BLaER1 (cell line): Measurements from ENCODE around the gene DENND1A.

ENCODE experiments used
- H3K27ac ChIP-seq: shearing (Covaris generic); formaldehyde crosslinking; 2 replicates; pipeline ENCODE4 v1.8.1; 2022
- H3K27me3 ChIP-seq: shearing (Covaris generic); formaldehyde crosslinking; 2 replicates; pipeline ENCODE4 v1.8.1; 2022
- H3K36me3 ChIP-seq: shearing (Covaris generic); formaldehyde crosslinking; 2 replicates; pipeline ENCODE4 v1.8.1; 2022
- H3K4me1 ChIP-seq: shearing (Covaris generic); formaldehyde crosslinking; 2 replicates; pipeline ENCODE4 v1.8.1; 2022
- H3K4me2 ChIP-seq: shearing (Covaris generic); formaldehyde crosslinking; 2 replicates; pipeline ENCODE4 v1.8.1; 2022
- H3K4me3 ChIP-seq: shearing (Covaris generic); formaldehyde crosslinking; 2 replicates; pipeline ENCODE4 v1.8.1; 2022
- H3K9ac ChIP-seq: shearing (Covaris generic); formaldehyde crosslinking; 2 replicates; pipeline ENCODE4 v1.8.1; 2022
- H3K9me3 ChIP-seq: shearing (Covaris generic); formaldehyde crosslinking; 2 replicates; pipeline ENCODE4 v1.8.1; 2022
- H4K20me1 ChIP-seq: shearing (Covaris generic); formaldehyde crosslinking; 2 replicates; pipeline ENCODE4 v1.8.1; 2022
- Cebpa-rat ChIP-seq: shearing (Covaris generic); IDR thresholded peaks from 2 replicates; pipeline ENCODE4 v1.8.1; 2022

Gene DENND1A

GRCh38 chr9:123933440-123934212, 3.7 kb upstream of the DENND1A start:
- no peak overlapping the region for H3K9ac ChIP-seq
- TF ChIP-seq Cebpa-rat = no peak
- H3K4me1 ChIP-seq = peaks cover 22% of the 10 kb centered on the region
- H3K27ac ChIP-seq = no peak overlapping the region
- no peaks in the 10 kb centered on the region for H3K27me3 ChIP-seq
- H3K4me2 ChIP-seq = no peak overlapping the region
- H3K9me3 ChIP-seq = peaks cover 17% of the 10 kb centered on the region; the same call in 1 of the 2 replicates
- no peaks in the 10 kb centered on the region for H3K36me3 ChIP-seq
- no peak overlapping the region for H3K4me3 ChIP-seq
- H4K20me1 ChIP-seq = peaks cover 3% of the 10 kb centered on the region; the same call in 1 of the 2 replicates

- Histone ChIP-seq H3K27ac (peak overlapping the region; percentile 88), H3K9me3 (peaks cover 9% of the 10 kb centered on the region), H3K9ac (peak overlapping the region; percentile 86), H3K27me3 (no peaks in the 10 kb centered on the region), H4K20me1 (peaks cover 39% of the 10 kb centered on the region), H3K4me1 (peaks cover 56% of the 10 kb centered on the region), H3K4me2 (peak overlapping the region; percentile 96), H3K4me3 (peak overlapping the region; percentile 90), H3K36me3 (no peaks in the 10 kb centered on the region)
- no peak for TF ChIP-seq Cebpa-rat
Observed at GRCh38 chr9:123929177-123929869, 603 bp downstream of the DENND1A start.

GRCh38 chr9:123928533-123929176, 1.3 kb downstream of the DENND1A start:
- H4K20me1 ChIP-seq = peaks cover 39% of the 10 kb centered on the region
- H3K4me1 ChIP-seq = peaks cover 56% of the 10 kb centered on the region
- H3K4me2 ChIP-seq = peak overlapping the region; percentile 96
- no peak for TF ChIP-seq Cebpa-rat
- no peaks in the 10 kb centered on the region for H3K36me3 ChIP-seq
- H3K27me3 ChIP-seq = no peaks in the 10 kb centered on the region
- H3K9me3 ChIP-seq = peaks cover 15% of the 10 kb centered on the region
- peak overlapping the region; percentile 86 for H3K9ac ChIP-seq
- H3K27ac ChIP-seq = no peak overlapping the region; the same call in 1 of the 2 replicates
- H3K4me3 ChIP-seq = peak overlapping the region; percentile 90

- no peak overlapping the region for H3K27ac ChIP-seq
- H3K4me3 ChIP-seq = no peak overlapping the region; the same call in 1 of the 2 replicates
- TF ChIP-seq Cebpa-rat = no peak
- peaks cover 39% of the 10 kb centered on the region for H4K20me1 ChIP-seq
- peaks cover 56% of the 10 kb centered on the region for H3K4me1 ChIP-seq
- H3K36me3 ChIP-seq = no peaks in the 10 kb centered on the region
- no peak overlapping the region for H3K9ac ChIP-seq
- H3K4me2 ChIP-seq = peak overlapping the region; percentile 96
- H3K27me3 ChIP-seq = no peaks in the 10 kb centered on the region
- peaks cover 16% of the 10 kb centered on the region for H3K9me3 ChIP-seq
Observed at GRCh38 chr9:123927625-123928532, 2.0 kb downstream of the DENND1A start.

- peak overlapping the region; percentile 96 for H3K4me2 ChIP-seq
- no peak overlapping the region for H3K4me3 ChIP-seq
- H3K36me3 ChIP-seq = no peaks in the 10 kb centered on the region
- no peak for TF ChIP-seq Cebpa-rat
- H3K27me3 ChIP-seq = no peaks in the 10 kb centered on the region
- peaks cover 56% of the 10 kb centered on the region for H3K4me1 ChIP-seq
- H4K20me1 ChIP-seq = peaks cover 39% of the 10 kb centered on the region
- H3K27ac ChIP-seq = no peak overlapping the region
- H3K9ac ChIP-seq = no peak overlapping the region
- H3K9me3 ChIP-seq = peaks cover 16% of the 10 kb centered on the region
Observed at GRCh38 chr9:123926941-123927340, 3.0 kb downstream of the DENND1A start.

- H3K27ac ChIP-seq = no peak overlapping the region
- 0 out of 2 replicates have a peak overlapping the region, but pooled peaks have one; percentile 16 for H3K9ac ChIP-seq
- H3K4me3 ChIP-seq = no peak overlapping the region
- H3K27me3 ChIP-seq = no peaks in the 10 kb centered on the region
- H3K4me2 ChIP-seq = peak overlapping the region; percentile 58
- peaks cover 46% of the 10 kb centered on the region for H3K4me1 ChIP-seq
- H3K36me3 ChIP-seq = no peaks in the 10 kb centered on the region
- TF ChIP-seq Cebpa-rat = no peak
- H4K20me1 ChIP-seq = peaks cover 46% of the 10 kb centered on the region
- peaks cover 16% of the 10 kb centered on the region for H3K9me3 ChIP-seq
Observed at GRCh38 chr9:123925819-123926218, 4.1 kb downstream of the DENND1A start.

- no peak overlapping the region for H3K27ac ChIP-seq
- H3K27me3 ChIP-seq = no peaks in the 10 kb centered on the region
- H3K4me2 ChIP-seq = no peak overlapping the region
- no peaks in the 10 kb centered on the region for H3K36me3 ChIP-seq
- peaks cover 51% of the 10 kb centered on the region for H4K20me1 ChIP-seq
- H3K9ac ChIP-seq = no peak overlapping the region
- H3K9me3 ChIP-seq = peaks cover 18% of the 10 kb centered on the region
- H3K4me3 ChIP-seq = no peak overlapping the region
- no peak for TF ChIP-seq Cebpa-rat
- H3K4me1 ChIP-seq = peaks cover 40% of the 10 kb centered on the region
Observed at GRCh38 chr9:123925161-123925560, 4.8 kb downstream of the DENND1A start.

- Histone ChIP-seq H3K9ac (no peak overlapping the region), H3K27ac (no peak overlapping the region), H3K27me3 (no peaks in the 10 kb centered on the region), H3K4me3 (no peak overlapping the region), H4K20me1 (peaks cover 51% of the 10 kb centered on the region), H3K9me3 (peaks cover 20% of the 10 kb centered on the region), H3K4me2 (no peak overlapping the region), H3K4me1 (peaks cover 40% of the 10 kb centered on the region), H3K36me3 (no peaks in the 10 kb centered on the region)
- no peak for TF ChIP-seq Cebpa-rat
Observed at GRCh38 chr9:123924727-123925126, 5.2 kb downstream of the DENND1A start.

GRCh38 chr9:123923884-123924283, 6.0 kb downstream of the DENND1A start:
- Histone ChIP-seq H3K27me3 (no peaks in the 10 kb centered on the region), H3K9ac (no peak overlapping the region), H3K27ac (no peak overlapping the region), H3K36me3 (no peaks in the 10 kb centered on the region), H3K4me3 (no peak overlapping the region), H3K4me1 (peaks cover 36% of the 10 kb centered on the region), H4K20me1 (peaks cover 50% of the 10 kb centered on the region), H3K4me2 (no peak overlapping the region), H3K9me3 (peaks cover 20% of the 10 kb centered on the region)
- TF ChIP-seq Cebpa-rat = no peak
